GM21390 (cell line): ENCODE data around the gene RRP1.

Experiments used
- ATAC-seq: cut with Tn5 transposase; IDR thresholded peaks from one replicate; pipeline ENCODE4 v1.9.1; 2021; ENCODE audit not compliant: unreplicated experiment

RRP1 gene

GRCh38 chr21:43800566-43800965, 11.2 kb downstream of the RRP1 start:
- no peak for ATAC-seq

- no peak for ATAC-seq
Measured at GRCh38 chr21:43801006-43801783, 11.8 kb downstream of the RRP1 start.

GRCh38 chr21:43802713-43803313, 13.4 kb downstream of the RRP1 start:
- no peak for ATAC-seq

GRCh38 chr21:43803558-43804300, 14.4 kb downstream of the RRP1 start:
- ATAC-seq: no peak

- peak; percentile 81 for ATAC-seq
Measured at GRCh38 chr21:43805275-43805800, 16.0 kb downstream of the RRP1 start.

GRCh38 chr21:43806017-43806710, 16.8 kb downstream of the RRP1 start:
- ATAC-seq: no peak

GRCh38 chr21:43808367-43808766, 19.0 kb downstream of the RRP1 start:
- no peak for ATAC-seq

GRCh38 chr21:43808832-43809251, 19.5 kb downstream of the RRP1 start:
- ATAC-seq: no peak

GRCh38 chr21:43809346-43809799, 20.0 kb downstream of the RRP1 start:
- ATAC-seq: no peak

- no peak for ATAC-seq
Measured at GRCh38 chr21:43809853-43810504, 20.6 kb downstream of the RRP1 start.

- ATAC-seq: peak; percentile 77
Measured at GRCh38 chr21:43810505-43811261, 21.3 kb downstream of the RRP1 start.

GRCh38 chr21:43811262-43812105, 22.1 kb downstream of the RRP1 start:
- no peak for ATAC-seq

- ATAC-seq: no peak
Measured at GRCh38 chr21:43812139-43812821, 22.9 kb downstream of the RRP1 start.

- no peak for ATAC-seq
Measured at GRCh38 chr21:43812957-43813655, 23.7 kb downstream of the RRP1 start.

GRCh38 chr21:43813656-43813980, 24.2 kb downstream of the RRP1 start:
- ATAC-seq: no peak

- ATAC-seq: no peak
Measured at GRCh38 chr21:43814215-43815106, 25.1 kb downstream of the RRP1 start.

- no peak for ATAC-seq
Measured at GRCh38 chr21:43815107-43815613, 25.8 kb downstream of the RRP1 start.
